ENCODE measurements around the gene PTPN13.

PTPN13 gene

DNA sequence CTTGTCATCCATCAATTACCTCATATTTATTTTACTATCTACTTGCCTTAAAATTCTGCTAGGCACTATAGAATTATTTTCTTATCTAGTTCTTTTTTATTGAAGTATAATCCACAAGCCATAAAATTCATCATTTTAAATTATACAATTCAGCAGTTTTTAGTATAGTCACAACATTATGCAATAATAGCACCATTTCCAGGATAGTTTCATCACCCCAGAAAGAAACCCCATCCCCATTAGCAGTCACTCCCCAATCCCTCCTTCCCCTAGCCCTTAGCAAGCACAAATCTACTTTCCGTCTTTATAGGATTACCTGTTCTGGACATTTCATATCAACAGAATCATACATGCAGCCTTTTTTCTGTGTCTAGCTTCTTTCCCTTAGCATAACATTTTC lies 239.5 kb downstream of the PTPN13 start:
- TF ChIP-seq, protein P1, sequence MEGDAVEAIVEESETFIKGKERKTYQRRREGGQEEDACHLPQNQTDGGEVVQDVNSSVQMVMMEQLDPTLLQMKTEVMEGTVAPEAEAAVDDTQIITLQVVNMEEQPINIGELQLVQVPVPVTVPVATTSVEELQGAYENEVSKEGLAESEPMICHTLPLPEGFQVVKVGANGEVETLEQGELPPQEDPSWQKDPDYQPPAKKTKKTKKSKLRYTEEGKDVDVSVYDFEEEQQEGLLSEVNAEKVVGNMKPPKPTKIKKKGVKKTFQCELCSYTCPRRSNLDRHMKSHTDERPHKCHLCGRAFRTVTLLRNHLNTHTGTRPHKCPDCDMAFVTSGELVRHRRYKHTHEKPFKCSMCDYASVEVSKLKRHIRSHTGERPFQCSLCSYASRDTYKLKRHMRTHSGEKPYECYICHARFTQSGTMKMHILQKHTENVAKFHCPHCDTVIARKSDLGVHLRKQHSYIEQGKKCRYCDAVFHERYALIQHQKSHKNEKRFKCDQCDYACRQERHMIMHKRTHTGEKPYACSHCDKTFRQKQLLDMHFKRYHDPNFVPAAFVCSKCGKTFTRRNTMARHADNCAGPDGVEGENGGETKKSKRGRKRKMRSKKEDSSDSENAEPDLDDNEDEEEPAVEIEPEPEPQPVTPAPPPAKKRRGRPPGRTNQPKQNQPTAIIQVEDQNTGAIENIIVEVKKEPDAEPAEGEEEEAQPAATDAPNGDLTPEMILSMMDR (conservative IDR thresholded peaks at IDR 0.05): no peak
- H3K27ac ChIP-seq: no peak overlapping the region

DNA sequence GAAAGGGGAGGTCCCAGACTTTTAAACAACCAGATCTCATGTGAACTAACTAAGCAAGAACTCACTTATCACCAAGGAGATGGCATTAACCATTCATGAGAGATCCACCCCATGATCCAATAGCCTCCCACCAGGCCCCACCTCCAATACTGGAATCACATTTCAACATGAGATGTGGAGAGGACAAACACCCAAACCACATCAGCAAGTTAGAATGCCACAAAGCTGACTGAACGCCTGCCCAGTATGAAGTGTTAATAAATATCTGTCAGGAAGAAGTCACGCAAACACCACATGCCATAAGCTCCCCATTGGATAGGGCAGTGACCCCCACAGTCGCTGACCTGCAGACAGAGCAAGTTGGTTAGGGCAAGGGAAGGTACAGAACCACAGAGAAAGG lies 240.8 kb downstream of the PTPN13 start:
- TF ChIP-seq, protein P1 (conservative IDR thresholded peaks at IDR 0.05): no peak
- H3K27ac ChIP-seq: no peak overlapping the region

DNA sequence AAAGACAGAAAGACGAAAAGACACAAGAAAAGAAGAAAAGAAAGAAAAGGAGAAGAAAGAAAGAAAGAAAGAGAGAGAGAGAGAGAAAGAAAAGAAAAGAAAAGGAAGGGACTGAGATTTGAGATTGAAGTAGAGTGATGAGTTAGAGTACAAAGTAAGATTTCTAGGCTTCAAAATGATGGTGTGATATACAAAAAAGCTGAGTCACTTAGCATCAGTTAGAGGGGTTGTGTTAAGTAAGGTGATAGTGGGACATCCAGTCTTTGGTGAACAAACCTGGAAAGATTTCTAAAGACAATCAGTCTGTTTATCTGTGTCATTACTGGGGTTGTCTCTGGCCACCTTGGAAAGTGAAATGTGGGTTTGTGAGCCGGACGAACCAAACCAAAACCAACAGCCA lies 241.6 kb downstream of the PTPN13 start:
- H3K27ac ChIP-seq: no peak overlapping the region
- TF ChIP-seq, protein P1 (conservative IDR thresholded peaks at IDR 0.05): no peak

DNA sequence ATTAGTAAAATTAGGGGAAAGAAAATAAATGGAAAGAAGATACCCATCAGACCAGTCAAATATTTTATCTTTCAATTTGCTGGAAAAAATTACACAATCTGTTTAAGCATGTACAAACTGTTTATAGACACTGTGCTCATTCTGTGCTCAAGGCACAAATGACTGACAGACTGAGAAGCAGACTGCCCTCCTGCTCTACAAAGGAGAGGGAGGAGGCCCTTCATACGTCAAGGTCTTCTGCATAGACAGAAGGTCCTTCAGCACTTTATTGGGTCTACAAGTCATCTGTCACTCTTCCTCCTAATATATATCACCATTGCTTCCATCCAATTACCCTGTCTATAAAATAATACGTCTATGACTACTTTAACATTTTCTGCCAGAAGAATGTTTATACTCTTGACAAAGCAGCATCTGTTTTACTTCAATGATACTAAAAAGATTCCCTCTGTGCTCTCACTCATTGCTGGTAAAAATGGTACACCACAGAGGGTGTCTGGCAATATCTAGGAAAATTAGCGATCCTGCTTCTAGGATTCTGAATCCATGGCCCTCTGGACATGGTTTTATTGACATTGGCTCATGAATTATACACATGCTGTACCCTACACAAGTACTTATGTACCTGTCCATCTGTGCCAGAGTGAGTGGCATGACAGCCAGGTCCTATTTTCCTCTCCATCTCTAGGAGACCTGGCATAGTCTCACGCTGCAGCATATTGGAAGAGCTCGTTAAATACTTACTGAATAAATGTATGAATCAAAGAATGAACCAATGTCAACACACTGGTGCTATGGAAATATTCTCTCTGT lies 243.8 kb downstream of the PTPN13 start:
- TF ChIP-seq, protein P1 (conservative IDR thresholded peaks at IDR 0.05): no peak

DNA sequence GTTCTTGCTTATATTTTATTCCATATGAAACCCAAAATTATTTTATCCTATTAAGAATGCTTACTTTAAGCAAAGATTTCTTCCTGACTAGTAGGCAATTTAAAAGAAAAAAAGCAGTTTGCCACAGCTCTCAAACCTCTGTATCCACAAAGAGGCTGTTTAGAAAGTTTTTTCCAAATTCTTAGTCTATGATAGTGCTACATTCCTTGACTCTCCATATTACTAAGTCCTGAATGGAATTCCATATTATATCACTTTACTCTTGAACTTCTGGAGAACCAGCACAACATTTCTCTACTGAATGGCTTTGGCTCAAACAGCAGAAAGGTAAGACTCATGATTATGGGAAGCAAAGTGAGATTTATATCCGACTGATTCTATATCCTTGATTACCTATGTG lies 246.7 kb downstream of the PTPN13 start:
- TF ChIP-seq, protein P1 (conservative IDR thresholded peaks at IDR 0.05): no peak
- H3K27ac ChIP-seq: no peak overlapping the region

More for the DNA sequence above, 243.8 kb downstream of the PTPN13 start:
- peak overlapping the region; percentile 31; the same call in 1 of the 2 replicates for H3K27ac ChIP-seq

DNA sequence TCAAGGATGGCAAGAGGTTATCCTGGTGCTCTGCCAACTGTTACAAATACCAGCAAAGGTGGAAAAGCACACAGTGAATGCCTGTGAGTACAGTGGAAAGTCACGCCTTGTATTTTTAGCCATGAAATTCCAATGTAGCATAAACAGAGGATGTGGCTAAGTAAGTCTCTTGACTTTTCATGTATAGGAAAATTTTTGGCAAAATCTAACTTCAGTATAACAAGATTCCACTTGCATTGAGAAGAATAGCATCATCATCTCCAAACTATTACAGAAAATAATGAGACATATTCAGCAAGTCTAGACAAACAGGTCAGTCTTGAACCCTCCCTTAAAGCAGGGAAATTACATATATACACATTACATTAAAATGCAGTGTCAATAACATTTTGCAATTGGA lies 247.2 kb downstream of the PTPN13 start:
- no peak overlapping the region for H3K27ac ChIP-seq
- TF ChIP-seq, protein P1 (conservative IDR thresholded peaks at IDR 0.05): no peak

DNA sequence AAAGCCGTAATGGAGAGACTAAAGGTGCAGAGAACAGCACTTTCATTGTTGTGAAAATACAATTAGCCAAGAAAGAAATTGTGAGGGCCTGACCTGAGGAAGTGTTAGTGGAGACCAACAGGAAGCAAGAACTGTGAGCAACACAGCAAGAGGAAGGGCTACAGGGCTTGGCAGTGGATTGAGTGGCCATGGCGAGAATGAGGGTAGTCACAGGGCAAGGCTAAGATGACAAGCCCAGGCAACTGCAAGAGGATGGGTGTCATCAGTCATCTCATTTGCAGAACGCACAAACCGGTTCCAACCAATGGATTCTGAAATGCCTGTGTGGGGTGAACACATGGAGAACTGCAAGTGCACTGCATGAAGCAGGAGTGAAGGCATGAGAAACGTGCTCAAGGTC lies 251.5 kb downstream of the PTPN13 start:
- TF ChIP-seq, protein P1 (conservative IDR thresholded peaks at IDR 0.05): no peak

More for the DNA sequence above, 251.5 kb downstream of the PTPN13 start:
- H3K27ac ChIP-seq: no peak overlapping the region

Data from VCaP (cell line).